ENCODE measurements around the gene EEFSEC.

The EEFSEC gene

GRCh38 chr3:128385080-128385832 lies 232.0 kb downstream of the EEFSEC start:
- Histone ChIP-seq H3K4me3 (ENCODE audit: low read depth in 1 of 2, low read length in 2 of 2) (no peak overlapping the region), H3K36me3 (ENCODE audit: control insufficient read depth in 1 of 2, insufficient read depth in 2 of 2, low read length in 2 of 2) (no peaks in the 10 kb centered on the region), H3K27ac (ENCODE audit: low read depth, low read length) (no peak overlapping the region), H3K4me1 (ENCODE audit: control insufficient read depth in 1 of 2, insufficient read depth in 2 of 2, low read length in 2 of 2) (peaks cover 26 to 27% of the 10 kb centered on the region in 2 donors), H3K9ac (ENCODE audit: low read depth in 1 of 2, low read length in 2 of 2) (no peak overlapping the region), H3K9me3 (ENCODE audit: control insufficient read depth in 1 of 2, low read length in 2 of 2) (no peaks in the 10 kb centered on the region), H3K27me3 (ENCODE audit: control insufficient read depth in 1 of 2, insufficient read depth in 2 of 2, low read length in 2 of 2) (no peaks in the 10 kb centered on the region)

- Histone ChIP-seq H3K27me3 (ENCODE audit: control insufficient read depth in 1 of 2, insufficient read depth in 2 of 2, low read length in 2 of 2) (no peaks in the 10 kb centered on the region), H3K4me3 (ENCODE audit: low read depth in 1 of 2, low read length in 2 of 2) (no peak overlapping the region), H3K4me1 (ENCODE audit: control insufficient read depth in 1 of 2, insufficient read depth in 2 of 2, low read length in 2 of 2) (no peaks in the 10 kb centered on the region), H3K9me3 (ENCODE audit: control insufficient read depth in 1 of 2, low read length in 2 of 2) (no peaks in the 10 kb centered on the region), H3K9ac (ENCODE audit: low read depth in 1 of 2, low read length in 2 of 2) (no peak overlapping the region), H3K27ac (ENCODE audit: low read depth, low read length) (no peak overlapping the region), H3K36me3 (ENCODE audit: control insufficient read depth in 1 of 2, insufficient read depth in 2 of 2, low read length in 2 of 2) (no peaks in the 10 kb centered on the region)
Observed at GRCh38 chr3:128388932-128389331, 235.7 kb downstream of the EEFSEC start.

- Histone ChIP-seq H3K27ac (ENCODE audit: low read depth, low read length) (no peak overlapping the region), H3K27me3 (ENCODE audit: control insufficient read depth in 1 of 2, insufficient read depth in 2 of 2, low read length in 2 of 2) (no peaks in the 10 kb centered on the region), H3K9ac (ENCODE audit: low read depth in 1 of 2, low read length in 2 of 2) (no peak overlapping the region), H3K9me3 (ENCODE audit: control insufficient read depth in 1 of 2, low read length in 2 of 2) (no peaks in the 10 kb centered on the region), H3K4me3 (ENCODE audit: low read depth in 1 of 2, low read length in 2 of 2) (no peak overlapping the region), H3K36me3 (ENCODE audit: control insufficient read depth in 1 of 2, insufficient read depth in 2 of 2, low read length in 2 of 2) (no peaks in the 10 kb centered on the region), H3K4me1 (ENCODE audit: control insufficient read depth in 1 of 2, insufficient read depth in 2 of 2, low read length in 2 of 2) (no peaks in the 10 kb centered on the region)
Observed at GRCh38 chr3:128390867-128391266, 237.6 kb downstream of the EEFSEC start.

GRCh38 chr3:128392021-128392420 lies 238.7 kb downstream of the EEFSEC start:
- Histone ChIP-seq H3K9ac (ENCODE audit: low read depth in 1 of 2, low read length in 2 of 2) (no peak overlapping the region), H3K27ac (ENCODE audit: low read depth, low read length) (no peak overlapping the region), H3K4me1 (ENCODE audit: control insufficient read depth in 1 of 2, insufficient read depth in 2 of 2, low read length in 2 of 2) (no peaks in the 10 kb centered on the region), H3K36me3 (ENCODE audit: control insufficient read depth in 1 of 2, insufficient read depth in 2 of 2, low read length in 2 of 2) (no peaks in the 10 kb centered on the region), H3K9me3 (ENCODE audit: control insufficient read depth in 1 of 2, low read length in 2 of 2) (no peaks in the 10 kb centered on the region), H3K4me3 (ENCODE audit: low read depth in 1 of 2, low read length in 2 of 2) (no peak overlapping the region), H3K27me3 (ENCODE audit: control insufficient read depth in 1 of 2, insufficient read depth in 2 of 2, low read length in 2 of 2) (no peaks in the 10 kb centered on the region)

- H3K36me3 ChIP-seq (ENCODE audit: control insufficient read depth in 1 of 2, insufficient read depth in 2 of 2, low read length in 2 of 2), result no peaks in the 10 kb centered on the region
- no peak overlapping the region for H3K4me3 ChIP-seq (ENCODE audit: low read depth in 1 of 2, low read length in 2 of 2)
- H3K9ac ChIP-seq (ENCODE audit: low read depth in 1 of 2, low read length in 2 of 2), result no peak overlapping the region
- H3K9me3 ChIP-seq (ENCODE audit: control insufficient read depth in 1 of 2, low read length in 2 of 2), result no peaks in the 10 kb centered on the region
- H3K27me3 ChIP-seq (ENCODE audit: control insufficient read depth in 1 of 2, insufficient read depth in 2 of 2, low read length in 2 of 2), result no peaks in the 10 kb centered on the region
- no peak overlapping the region for H3K27ac ChIP-seq (ENCODE audit: low read depth, low read length)
- no peaks in the 10 kb centered on the region for H3K4me1 ChIP-seq (ENCODE audit: control insufficient read depth in 1 of 2, insufficient read depth in 2 of 2, low read length in 2 of 2)
Observed at GRCh38 chr3:128392818-128393544, 239.7 kb downstream of the EEFSEC start.

GRCh38 chr3:128394033-128394432 lies 240.8 kb downstream of the EEFSEC start:
- Histone ChIP-seq H3K9me3 (ENCODE audit: control insufficient read depth in 1 of 2, low read length in 2 of 2) (no peaks in the 10 kb centered on the region), H3K4me1 (ENCODE audit: control insufficient read depth in 1 of 2, insufficient read depth in 2 of 2, low read length in 2 of 2) (no peaks in the 10 kb centered on the region), H3K9ac (ENCODE audit: low read depth in 1 of 2, low read length in 2 of 2) (no peak overlapping the region), H3K27me3 (ENCODE audit: control insufficient read depth in 1 of 2, insufficient read depth in 2 of 2, low read length in 2 of 2) (no peaks in the 10 kb centered on the region), H3K36me3 (ENCODE audit: control insufficient read depth in 1 of 2, insufficient read depth in 2 of 2, low read length in 2 of 2) (no peaks in the 10 kb centered on the region), H3K27ac (ENCODE audit: low read depth, low read length) (no peak overlapping the region), H3K4me3 (ENCODE audit: low read depth in 1 of 2, low read length in 2 of 2) (no peak overlapping the region)

- Histone ChIP-seq H3K27ac (ENCODE audit: low read depth, low read length) (no peak overlapping the region), H3K4me1 (ENCODE audit: control insufficient read depth in 1 of 2, insufficient read depth in 2 of 2, low read length in 2 of 2) (no peaks in the 10 kb centered on the region), H3K27me3 (ENCODE audit: control insufficient read depth in 1 of 2, insufficient read depth in 2 of 2, low read length in 2 of 2) (no peaks in the 10 kb centered on the region), H3K9me3 (ENCODE audit: control insufficient read depth in 1 of 2, low read length in 2 of 2) (no peaks in the 10 kb centered on the region), H3K4me3 (ENCODE audit: low read depth in 1 of 2, low read length in 2 of 2) (no peak overlapping the region), H3K9ac (ENCODE audit: low read depth in 1 of 2, low read length in 2 of 2) (no peak overlapping the region), H3K36me3 (ENCODE audit: control insufficient read depth in 1 of 2, insufficient read depth in 2 of 2, low read length in 2 of 2) (no peaks in the 10 kb centered on the region)
Observed at GRCh38 chr3:128395046-128395445, 241.8 kb downstream of the EEFSEC start.

GRCh38 chr3:128395500-128396162 lies 242.3 kb downstream of the EEFSEC start:
- H3K36me3 ChIP-seq (ENCODE audit: control insufficient read depth in 1 of 2, insufficient read depth in 2 of 2, low read length in 2 of 2), result no peaks in the 10 kb centered on the region
- H3K27me3 ChIP-seq (ENCODE audit: control insufficient read depth in 1 of 2, insufficient read depth in 2 of 2, low read length in 2 of 2), result no peaks in the 10 kb centered on the region
- no peaks in the 10 kb centered on the region for H3K4me1 ChIP-seq (ENCODE audit: control insufficient read depth in 1 of 2, insufficient read depth in 2 of 2, low read length in 2 of 2)
- H3K9ac ChIP-seq (ENCODE audit: low read depth in 1 of 2, low read length in 2 of 2), result no peak overlapping the region
- no peak overlapping the region for H3K4me3 ChIP-seq (ENCODE audit: low read depth in 1 of 2, low read length in 2 of 2)
- H3K9me3 ChIP-seq (ENCODE audit: control insufficient read depth in 1 of 2, low read length in 2 of 2), result no peaks in the 10 kb centered on the region
- no peak overlapping the region for H3K27ac ChIP-seq (ENCODE audit: low read depth, low read length)

- H3K9ac ChIP-seq (ENCODE audit: low read depth in 1 of 2, low read length in 2 of 2), result no peak overlapping the region
- H3K9me3 ChIP-seq (ENCODE audit: control insufficient read depth in 1 of 2, low read length in 2 of 2), result no peaks in the 10 kb centered on the region
- no peak overlapping the region for H3K27ac ChIP-seq (ENCODE audit: low read depth, low read length)
- H3K4me1 ChIP-seq (ENCODE audit: control insufficient read depth in 1 of 2, insufficient read depth in 2 of 2, low read length in 2 of 2), result peaks cover 2 to 4% of the 10 kb centered on the region in 2 donors
- no peaks in the 10 kb centered on the region for H3K36me3 ChIP-seq (ENCODE audit: control insufficient read depth in 1 of 2, insufficient read depth in 2 of 2, low read length in 2 of 2)
- H3K27me3 ChIP-seq (ENCODE audit: control insufficient read depth in 1 of 2, insufficient read depth in 2 of 2, low read length in 2 of 2), result no peaks in the 10 kb centered on the region
- H3K4me3 ChIP-seq (ENCODE audit: low read depth in 1 of 2, low read length in 2 of 2), result no peak overlapping the region
Observed at GRCh38 chr3:128397484-128397883, 244.2 kb downstream of the EEFSEC start.

- no peaks in the 10 kb centered on the region for H3K9me3 ChIP-seq (ENCODE audit: control insufficient read depth in 1 of 2, low read length in 2 of 2)
- H3K27me3 ChIP-seq (ENCODE audit: control insufficient read depth in 1 of 2, insufficient read depth in 2 of 2, low read length in 2 of 2), result no peaks in the 10 kb centered on the region
- H3K36me3 ChIP-seq (ENCODE audit: control insufficient read depth in 1 of 2, insufficient read depth in 2 of 2, low read length in 2 of 2), result no peaks in the 10 kb centered on the region
- H3K4me1 ChIP-seq (ENCODE audit: control insufficient read depth in 1 of 2, insufficient read depth in 2 of 2, low read length in 2 of 2), result peaks cover 5 to 9% of the 10 kb centered on the region in 2 donors
- H3K4me3 ChIP-seq (ENCODE audit: low read depth in 1 of 2, low read length in 2 of 2), result no peak overlapping the region
- H3K9ac ChIP-seq (ENCODE audit: low read depth in 1 of 2, low read length in 2 of 2), result no peak overlapping the region
- H3K27ac ChIP-seq (ENCODE audit: low read depth, low read length), result no peak overlapping the region
Observed at GRCh38 chr3:128398586-128398985, 245.3 kb downstream of the EEFSEC start.
